HG02763 (cell line): ENCODE results near the gene SLC44A4.
"Not testable (repeated sequence)": the region's sequence is repeated elsewhere in the genome, so short reads cannot be mapped to it uniquely, and the experiment has no call there.

Experiments
- ATAC-seq: cut with Tn5 transposase; IDR thresholded peaks from one replicate; pipeline ENCODE4 v1.9.1; 2021; ENCODE audit warnings: mild to moderate bottlenecking, moderate library complexity; ENCODE audit not compliant: unreplicated experiment

Gene SLC44A4

GRCh38 chr6:31861150-31861549, 17.6 kb downstream of the SLC44A4 start:
- no peak for ATAC-seq

GRCh38 chr6:31860349-31860748, 18.4 kb downstream of the SLC44A4 start:
- ATAC-seq = no peak

GRCh38 chr6:31859923-31860322, 18.9 kb downstream of the SLC44A4 start:
- ATAC-seq = no peak

GRCh38 chr6:31858707-31859106, 20.1 kb downstream of the SLC44A4 start:
- ATAC-seq = no peak

- ATAC-seq = not testable (repeated sequence)
Observed at GRCh38 chr6:31857774-31858173, 21.0 kb downstream of the SLC44A4 start.

- ATAC-seq = not testable (repeated sequence)
Observed at GRCh38 chr6:31851980-31852718, 26.6 kb downstream of the SLC44A4 start.

- no peak for ATAC-seq
Observed at GRCh38 chr6:31851485-31851832, 27.3 kb downstream of the SLC44A4 start.

GRCh38 chr6:31850765-31851484, 27.9 kb downstream of the SLC44A4 start:
- no peak for ATAC-seq

GRCh38 chr6:31847276-31847978, 31.4 kb downstream of the SLC44A4 start:
- no peak for ATAC-seq

GRCh38 chr6:31844507-31844906, 34.3 kb downstream of the SLC44A4 start:
- no peak for ATAC-seq

- ATAC-seq = no peak
Observed at GRCh38 chr6:31842053-31842452, 36.7 kb downstream of the SLC44A4 start.

GRCh38 chr6:31839779-31840126, 39.0 kb downstream of the SLC44A4 start:
- not testable (repeated sequence) for ATAC-seq

GRCh38 chr6:31838968-31839367, 39.8 kb downstream of the SLC44A4 start:
- ATAC-seq = no peak

GRCh38 chr6:31838114-31838553, 40.7 kb downstream of the SLC44A4 start:
- not testable (repeated sequence) for ATAC-seq

GRCh38 chr6:31837369-31838113, 41.3 kb downstream of the SLC44A4 start:
- ATAC-seq = no peak

GRCh38 chr6:31836474-31837368, 42.1 kb downstream of the SLC44A4 start:
- ATAC-seq = no peak

- ATAC-seq = no peak
Observed at GRCh38 chr6:31836047-31836473, 42.7 kb downstream of the SLC44A4 start.

GRCh38 chr6:31834367-31835250, 44.2 kb downstream of the SLC44A4 start:
- peak; percentile 43 for ATAC-seq
